Measurements from ENCODE around the gene DHX57.

The DHX57 gene

DNA sequence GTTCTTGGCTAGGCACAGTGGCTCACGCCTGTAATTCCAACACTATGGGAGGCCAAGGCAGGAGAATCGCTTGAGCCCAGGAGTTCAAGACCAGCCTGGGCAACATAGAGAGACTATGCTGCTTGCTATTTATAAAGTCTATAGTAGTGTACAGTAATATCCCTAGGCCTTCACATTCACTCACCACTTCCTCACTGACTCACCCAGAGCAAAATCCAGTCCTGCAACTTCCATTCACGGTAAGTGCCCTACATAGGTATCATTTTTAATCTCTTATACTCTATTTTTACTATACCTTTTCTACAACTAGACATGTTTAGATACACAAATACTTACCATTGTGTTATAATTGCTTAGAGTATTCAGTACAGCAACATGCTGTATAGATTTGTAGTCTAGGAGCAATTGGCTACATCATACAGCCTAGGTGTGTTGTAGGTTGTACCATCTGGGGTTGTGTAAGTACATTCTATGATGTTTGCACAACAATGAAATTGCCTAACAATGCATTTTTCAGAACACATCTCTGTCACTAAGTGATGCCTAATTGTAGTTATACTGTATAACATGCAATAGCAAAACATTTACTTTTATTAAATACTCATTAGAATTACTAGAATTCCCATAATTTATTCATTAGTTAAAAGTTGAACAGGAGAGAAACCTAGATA, 8.8 kb downstream of the DHX57 start:
- peak; percentile 20 for DNase-seq

GRCh38 chr2:38863061-38863695, 12.6 kb downstream of the DHX57 start:
- no peak for DNase-seq

DNA sequence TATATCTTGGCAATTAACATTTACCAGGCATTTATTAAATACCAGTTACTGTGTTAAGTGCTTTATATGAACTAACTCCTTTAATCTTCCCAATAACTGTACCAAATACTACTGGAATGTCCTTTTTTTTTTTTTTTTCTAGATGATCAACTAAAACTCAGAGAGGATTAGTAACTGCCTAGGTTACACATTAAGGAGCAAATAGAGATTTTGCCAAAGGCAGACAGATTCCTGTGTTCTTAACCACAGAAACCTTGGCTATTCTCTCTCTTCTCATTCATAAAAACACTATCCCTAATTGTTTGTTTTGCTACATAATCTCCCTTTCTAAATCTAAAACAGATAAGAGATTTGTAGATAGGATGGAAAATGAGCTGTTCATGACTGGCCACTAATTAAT, 13.3 kb downstream of the DHX57 start:
- no peak for DNase-seq

DNA sequence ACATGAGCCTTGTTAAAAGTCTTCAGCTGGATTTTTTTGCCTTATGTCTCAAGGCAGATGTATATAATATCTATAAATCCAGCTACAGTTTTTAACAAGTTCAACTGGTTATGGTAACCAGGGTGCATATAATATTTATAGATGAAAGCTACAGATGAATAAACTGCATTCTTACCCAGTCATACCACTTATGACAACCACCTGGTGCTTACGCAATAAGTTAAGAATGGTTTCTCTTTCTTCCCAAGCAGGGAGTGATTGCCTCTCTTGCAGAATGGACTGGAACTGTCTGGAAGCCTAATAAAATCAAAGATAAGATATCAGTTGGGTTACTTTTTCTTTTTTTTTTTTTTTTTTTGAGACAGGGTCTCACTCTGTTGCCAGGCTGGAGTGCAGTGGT, 19.6 kb downstream of the DHX57 start:
- peak; percentile 33 for DNase-seq

DNA sequence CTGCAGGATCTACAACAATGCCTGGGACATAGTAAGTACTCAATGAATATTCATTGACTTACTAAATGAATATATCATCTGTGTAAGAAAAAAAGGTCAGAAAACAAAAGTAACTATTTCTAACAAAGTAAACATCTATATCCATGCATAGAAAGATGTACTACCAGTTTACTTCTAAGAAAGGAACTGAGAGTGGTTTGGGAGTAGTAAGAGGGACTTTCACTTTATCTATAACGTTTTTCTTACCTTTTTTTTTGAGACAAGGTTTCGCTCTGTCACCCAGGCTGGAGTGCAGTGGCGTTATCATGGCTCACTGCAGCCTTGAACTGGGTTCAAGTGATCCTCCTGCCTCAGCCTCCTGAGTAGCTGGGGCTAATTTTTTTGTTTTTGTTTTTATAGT, 25.7 kb downstream of the DHX57 start:
- DNase-seq = no peak

- no peak for DNase-seq
Observed at GRCh38 chr2:38836791-38837190, 38.9 kb downstream of the DHX57 start.

GRCh38 chr2:38835990-38836389, 39.7 kb downstream of the DHX57 start:
- DNase-seq = peak; percentile 97

DNA sequence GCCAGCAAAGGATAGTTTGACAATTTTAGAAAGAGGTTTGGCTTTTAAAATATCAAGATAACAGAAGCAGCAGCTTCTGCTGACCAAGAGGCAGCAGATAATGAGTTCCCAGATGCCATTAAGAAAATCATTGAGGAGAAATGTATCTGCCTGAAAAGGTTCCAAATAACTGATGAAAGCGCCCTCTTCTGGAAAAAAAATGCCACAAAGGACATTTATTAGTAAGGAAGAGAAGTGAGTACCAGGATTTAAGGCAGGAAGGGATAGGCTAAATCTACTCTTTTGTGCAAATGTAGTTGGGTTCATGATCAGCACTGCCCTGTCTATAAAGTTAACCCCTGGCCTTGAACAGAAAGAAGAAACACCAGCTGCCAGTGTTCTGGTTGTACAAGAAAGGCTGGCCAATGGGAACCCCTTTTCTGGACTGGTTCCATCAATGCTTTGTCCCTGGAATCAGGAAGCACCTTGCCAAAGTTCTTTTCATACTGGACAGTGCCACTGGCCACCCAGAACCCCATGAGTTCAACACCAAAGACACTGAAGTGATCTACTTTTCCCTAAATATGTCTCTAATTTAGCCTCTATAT, 40.6 kb downstream of the DHX57 start:
- DNase-seq = peak; percentile 6

- DNase-seq = peak; percentile 52
Observed at GRCh38 chr2:38830526-38831159, 45.1 kb downstream of the DHX57 start.

GRCh38 chr2:38829971-38830370, 45.8 kb downstream of the DHX57 start:
- DNase-seq = no peak

DNA sequence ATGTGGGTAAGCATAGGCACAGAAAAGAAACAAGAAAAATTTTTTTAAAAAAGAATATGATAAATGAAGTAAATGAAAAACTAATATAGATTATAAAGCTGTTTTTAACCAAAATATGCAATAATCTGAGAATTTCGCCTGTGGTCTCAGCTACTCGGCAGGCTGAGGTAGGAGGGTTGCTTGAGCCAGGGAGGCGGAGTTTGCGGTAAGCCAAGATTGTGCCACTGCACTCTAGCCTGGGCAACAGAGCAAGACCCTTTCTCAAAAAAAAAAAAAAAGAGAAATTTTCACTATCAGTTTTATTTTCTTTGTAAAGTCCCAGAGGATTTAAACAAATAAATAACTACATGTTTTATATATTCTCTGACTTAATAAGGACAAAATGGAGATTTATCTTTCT, 47.3 kb downstream of the DHX57 start:
- DNase-seq = no peak

GRCh38 chr2:38827539-38828145, 48.1 kb downstream of the DHX57 start:
- DNase-seq = peak; percentile 51

DNA sequence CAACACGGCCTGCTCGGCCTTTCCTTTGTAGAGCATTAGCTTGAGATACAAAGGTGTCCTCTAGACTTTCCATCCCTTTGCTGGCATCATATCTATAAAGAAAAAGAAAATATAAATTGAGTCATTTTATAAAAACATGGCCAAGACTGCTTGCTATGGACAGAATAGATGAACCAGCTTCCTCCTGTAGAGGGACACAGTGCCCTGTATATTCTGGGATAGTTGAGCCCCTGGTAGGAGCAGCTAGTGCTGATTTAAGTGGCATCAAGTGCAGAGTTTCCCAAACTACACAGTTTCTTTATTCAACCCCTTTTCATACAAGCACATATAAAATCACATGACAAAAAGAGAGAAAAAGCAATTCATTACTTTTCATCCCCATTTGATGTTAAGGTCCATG, 49.8 kb downstream of the DHX57 start:
- no peak for DNase-seq

GRCh38 chr2:38824906-38825305, 50.8 kb downstream of the DHX57 start:
- DNase-seq = no peak

- DNase-seq = no peak
Observed at GRCh38 chr2:38823386-38823785, 52.3 kb downstream of the DHX57 start.

- DNase-seq = no peak
Observed at GRCh38 chr2:38818565-38818964, 57.2 kb downstream of the DHX57 start.

- DNase-seq = no peak
Observed at GRCh38 chr2:38815936-38816335, 59.8 kb downstream of the DHX57 start.

- DNase-seq = no peak
Observed at GRCh38 chr2:38810488-38810887, 65.2 kb downstream of the DHX57 start.

DNA sequence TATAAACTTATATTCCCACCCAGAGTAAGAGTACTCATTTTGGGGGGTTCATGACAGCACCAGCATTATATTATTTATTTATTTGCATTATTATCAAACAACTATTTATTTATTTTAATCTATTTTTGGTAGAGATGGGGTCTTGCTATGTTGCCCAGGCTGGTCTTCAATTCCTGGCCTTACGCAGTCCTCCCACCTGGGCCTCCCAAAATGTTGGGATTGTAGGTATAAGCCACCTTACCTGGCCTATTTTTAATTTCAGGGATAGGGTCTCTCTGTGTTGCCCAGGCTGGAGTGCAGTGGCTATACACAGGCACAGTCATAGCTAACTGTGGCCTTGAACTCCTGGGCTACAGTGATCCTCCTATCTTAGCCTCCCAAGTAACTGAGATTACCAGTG, 67.1 kb downstream of the DHX57 start:
- DNase-seq = no peak

GRCh38 chr2:38806733-38807059, 69.0 kb downstream of the DHX57 start:
- DNase-seq = no peak

DNA sequence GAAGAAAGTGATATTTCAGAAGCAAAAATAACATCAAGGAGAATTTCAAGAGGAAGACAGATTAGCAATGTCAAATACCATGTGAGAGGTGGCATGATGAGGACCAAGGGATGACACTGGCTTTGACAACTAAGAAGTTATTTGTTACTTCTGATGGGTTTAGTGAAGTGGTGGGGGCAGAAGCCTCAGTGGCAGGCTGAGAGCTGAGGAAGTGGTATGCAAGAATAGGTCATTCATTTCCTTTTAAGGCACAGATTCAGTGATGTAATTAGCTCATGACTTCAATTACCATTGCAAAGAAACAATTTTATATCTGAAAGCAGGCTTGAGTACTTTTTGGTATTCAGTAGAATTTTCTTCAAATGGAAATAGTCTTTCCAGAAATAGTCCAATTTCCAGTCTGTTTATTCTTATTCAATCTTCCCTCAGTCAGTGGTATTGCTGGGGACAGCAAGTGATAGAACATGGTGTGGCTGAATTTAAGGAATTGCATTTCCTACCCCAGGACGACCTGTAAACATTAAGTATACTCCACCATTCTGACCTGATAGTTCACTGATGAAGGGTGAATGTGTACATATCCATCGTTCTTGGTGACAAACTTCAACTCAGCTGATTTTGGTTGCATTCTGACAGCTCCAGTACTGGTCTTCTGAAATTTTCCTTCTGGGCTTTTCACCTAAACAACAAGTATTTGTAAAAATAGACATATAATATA, 69.6 kb downstream of the DHX57 start:
- peak; percentile 3 for DNase-seq

DNA sequence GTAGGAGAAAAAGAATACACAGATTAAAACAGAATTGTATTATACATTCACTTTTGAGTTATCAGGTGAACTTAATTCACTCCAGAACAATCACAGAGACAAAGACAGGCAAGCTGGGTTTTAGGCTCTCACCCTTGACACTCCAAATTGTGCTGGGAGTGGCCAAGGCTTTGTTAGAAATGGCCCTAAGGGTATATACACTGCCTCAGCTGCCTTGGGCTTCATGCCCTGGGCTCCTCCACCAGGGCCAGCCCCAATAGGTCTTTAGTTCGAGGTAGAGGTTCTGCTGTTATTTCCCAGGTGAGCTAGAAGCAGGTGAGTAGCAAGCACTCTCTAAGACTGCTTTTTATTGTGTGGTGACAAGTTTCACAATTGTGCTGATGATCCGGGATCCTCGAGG, 77.8 kb downstream of the DHX57 start:
- DNase-seq = no peak

- DNase-seq = no peak
Observed at GRCh38 chr2:38797250-38797676, 78.5 kb downstream of the DHX57 start.
